HG03095 (cell line): ENCODE data around the gene CX3CL1.
A peak's percentile ranks its signal among the peaks of the same experiment; 100 is the strongest.
"Not testable (repeated sequence)": the region's sequence is repeated elsewhere in the genome, so short reads cannot be mapped to it uniquely, and the experiment has no call there.

Experiments used
- ATAC-seq: cut with Tn5 transposase; IDR thresholded peaks from one replicate; pipeline ENCODE4 v1.9.1; 2021; ENCODE audit warnings: moderate library complexity; ENCODE audit not compliant: unreplicated experiment

CX3CL1 gene

DNA sequence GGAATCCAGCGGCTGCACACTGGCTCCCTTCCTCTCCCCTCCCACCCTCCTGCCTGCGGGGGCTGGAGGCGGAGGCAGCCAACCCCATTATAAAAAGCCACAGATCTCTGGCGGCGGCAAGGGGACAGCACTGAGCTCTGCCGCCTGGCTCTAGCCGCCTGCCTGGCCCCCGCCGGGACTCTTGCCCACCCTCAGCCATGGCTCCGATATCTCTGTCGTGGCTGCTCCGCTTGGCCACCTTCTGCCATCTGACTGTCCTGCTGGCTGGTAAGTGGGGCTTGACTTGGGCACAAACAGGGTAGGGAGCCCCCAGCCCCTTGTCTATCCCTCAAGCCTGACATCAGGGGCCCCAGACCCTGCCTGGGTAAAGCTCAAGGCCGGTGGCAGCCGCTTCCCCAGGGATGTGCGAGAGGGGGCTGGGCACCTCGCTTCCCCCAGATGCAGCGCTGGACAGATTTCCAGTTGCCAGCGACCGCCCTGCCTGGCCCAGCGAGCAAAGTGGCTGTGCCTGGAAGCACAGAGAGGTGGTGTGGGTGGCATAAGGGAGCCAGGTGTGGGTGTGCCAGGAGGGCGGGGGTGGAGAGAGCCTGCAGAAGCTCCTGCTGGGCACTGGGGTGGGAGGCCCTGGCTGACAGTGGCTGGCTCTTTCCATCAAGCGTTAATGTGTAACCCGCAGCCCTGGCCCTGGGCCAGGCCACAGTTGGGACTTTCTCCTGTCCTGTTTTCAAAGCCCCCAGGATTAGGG, at the start of gene CX3CL1:
CX3CL1 (plus strand) TSS at position 119 of the 745 bp plus-strand sequence; CDS start at position 198, 79 bp downstream.
- no peak for ATAC-seq

DNA sequence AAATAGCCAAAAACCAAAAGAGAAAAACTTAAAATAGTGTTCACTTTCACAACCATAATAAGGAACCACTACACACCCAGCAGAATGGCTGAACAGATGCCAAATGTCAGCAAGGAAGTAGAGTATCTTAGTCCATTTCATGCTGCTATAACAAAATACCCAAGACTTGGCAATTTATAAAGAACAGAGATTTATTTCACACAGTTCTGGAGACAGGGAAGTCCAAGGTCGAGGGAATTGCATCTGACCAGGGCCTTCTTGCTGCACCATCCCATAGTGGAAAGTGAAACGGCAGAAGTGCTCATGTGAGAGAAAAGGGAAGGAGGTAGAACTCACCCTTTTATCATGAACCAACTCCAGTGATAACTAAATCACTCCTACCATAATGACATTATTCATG, 47.5 kb upstream of the CX3CL1 start:
- no peak for ATAC-seq

- ATAC-seq, result no peak
Measured at GRCh38 chr16:57325458-57325857, 46.8 kb upstream of the CX3CL1 start.

- no peak for ATAC-seq
Measured at GRCh38 chr16:57329718-57330327, 42.5 kb upstream of the CX3CL1 start.

GRCh38 chr16:57331355-57331754, 40.9 kb upstream of the CX3CL1 start:
- no peak for ATAC-seq

DNA sequence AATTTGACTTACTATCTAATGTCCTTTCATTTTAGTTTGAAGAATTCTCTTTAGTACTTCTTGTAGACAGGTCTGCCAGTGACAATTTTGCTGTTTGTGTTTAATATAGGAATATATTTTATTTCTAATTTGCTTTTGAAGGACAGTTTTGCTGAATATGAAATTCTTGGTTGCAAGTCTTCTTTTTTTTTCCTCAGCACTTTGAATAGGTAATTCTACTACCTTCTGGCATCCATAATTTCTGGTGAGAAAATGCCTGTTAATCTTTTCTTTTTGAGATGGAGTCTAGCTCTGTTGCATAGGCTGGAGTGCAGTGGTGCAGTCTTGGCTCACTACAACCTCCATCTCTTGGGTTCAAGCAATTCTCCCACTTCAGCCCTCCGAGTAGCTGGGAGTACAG, 38.9 kb upstream of the CX3CL1 start:
- no peak for ATAC-seq

- ATAC-seq, result no peak
Measured at GRCh38 chr16:57335366-57335765, 36.9 kb upstream of the CX3CL1 start.

DNA sequence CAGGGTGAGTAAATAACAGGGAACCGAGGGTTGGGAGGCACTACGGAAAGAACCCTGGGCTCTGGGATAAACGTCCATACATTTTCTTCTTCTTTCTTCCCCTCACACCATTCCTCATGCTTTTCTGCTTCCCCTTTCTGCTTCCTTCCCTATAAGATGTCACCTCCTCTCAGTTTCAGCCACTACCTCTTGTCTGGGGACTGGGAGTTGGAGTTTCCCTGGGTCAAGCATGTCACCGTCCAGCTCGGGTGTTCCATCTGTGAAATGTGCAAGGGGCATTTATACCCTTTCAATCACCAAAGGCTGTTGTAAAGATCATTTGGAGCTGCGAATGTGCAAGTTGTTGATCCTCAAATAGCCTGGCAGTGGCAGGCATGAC, 31.2 kb upstream of the CX3CL1 start:
- no peak for ATAC-seq

GRCh38 chr16:57341441-57342303, 30.6 kb upstream of the CX3CL1 start:
- ATAC-seq, result no peak

DNA sequence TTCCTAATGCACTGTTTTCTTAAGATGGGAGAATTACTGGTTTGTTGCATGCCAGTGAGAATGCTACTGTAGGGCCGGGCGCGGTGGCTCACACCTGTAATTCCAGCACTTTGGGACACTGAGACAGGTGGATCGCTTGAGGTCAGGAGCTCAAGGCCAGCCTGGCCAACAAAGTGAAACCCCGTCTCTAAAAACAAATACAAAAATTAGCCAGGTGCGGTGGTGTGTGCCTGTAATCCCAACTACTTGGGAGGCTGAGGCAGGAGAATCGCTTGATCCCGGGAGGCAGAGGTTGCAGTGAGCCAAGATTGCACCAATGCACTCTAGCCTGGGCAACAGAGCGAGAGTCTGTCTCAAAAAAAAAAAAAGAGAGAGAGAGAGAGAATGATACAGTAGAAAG, 29.7 kb upstream of the CX3CL1 start:
- ATAC-seq, result not testable (repeated sequence)

GRCh38 chr16:57343221-57343620, 29.1 kb upstream of the CX3CL1 start:
- ATAC-seq, result no peak

DNA sequence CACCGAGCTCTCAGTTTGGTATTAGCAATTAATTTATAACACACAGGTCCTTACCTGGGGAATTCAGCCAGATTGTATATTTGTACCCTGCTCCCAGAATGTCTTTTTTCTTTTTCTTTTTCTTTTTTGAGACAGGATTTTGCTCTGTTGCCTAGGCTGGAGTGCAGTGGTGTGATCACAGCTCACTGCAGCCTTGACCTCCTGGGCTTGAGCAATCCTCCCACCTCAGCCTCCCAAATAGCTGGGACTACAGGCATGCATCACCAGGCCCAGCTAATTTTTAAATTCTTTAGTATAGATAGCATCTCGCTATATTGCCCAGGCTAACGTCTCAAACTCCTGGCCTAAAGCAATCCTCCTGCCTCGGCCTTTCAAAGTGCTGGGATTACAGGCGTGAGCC, 28.2 kb upstream of the CX3CL1 start:
- ATAC-seq, result not testable (repeated sequence)

DNA sequence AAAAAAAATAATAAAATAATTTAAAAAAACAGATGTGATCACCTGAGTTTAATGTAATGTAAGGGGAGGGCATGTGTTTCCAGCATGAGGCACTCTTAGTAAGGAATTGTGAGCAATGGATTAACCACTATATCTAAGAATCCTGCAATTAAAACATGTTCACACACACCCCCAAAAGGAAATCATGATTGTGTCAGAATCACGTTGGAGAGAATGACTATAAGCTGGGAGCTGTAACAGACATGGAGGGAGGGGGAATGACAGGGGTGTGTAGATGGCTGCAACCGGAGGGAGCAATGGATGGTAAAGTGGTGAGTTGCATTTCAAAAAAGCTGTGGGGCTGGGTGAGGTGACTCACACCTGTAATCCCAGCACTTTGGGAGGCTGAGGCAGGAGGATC, 27.3 kb upstream of the CX3CL1 start:
- ATAC-seq, result no peak

- no peak for ATAC-seq
Measured at GRCh38 chr16:57345666-57346204, 26.6 kb upstream of the CX3CL1 start.

DNA sequence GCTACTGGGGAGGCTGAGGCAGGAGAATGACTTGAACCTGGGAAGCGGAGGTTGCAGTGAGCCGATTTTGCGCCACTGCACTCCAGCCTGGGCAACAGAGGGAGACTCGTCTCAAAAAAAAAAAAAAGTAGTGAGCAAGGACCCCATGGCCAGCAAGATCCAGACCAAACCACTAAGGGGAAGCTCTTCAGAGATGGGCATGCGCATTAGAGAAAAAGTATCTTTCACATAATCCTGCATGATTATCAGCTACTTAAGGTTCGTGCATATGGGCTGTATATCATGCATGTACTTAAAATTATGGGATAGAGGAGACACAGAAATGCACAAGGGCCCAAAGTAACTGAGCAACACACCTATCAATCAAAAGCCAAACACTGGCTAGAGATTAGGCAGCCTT, 24.4 kb upstream of the CX3CL1 start:
- ATAC-seq, result no peak

DNA sequence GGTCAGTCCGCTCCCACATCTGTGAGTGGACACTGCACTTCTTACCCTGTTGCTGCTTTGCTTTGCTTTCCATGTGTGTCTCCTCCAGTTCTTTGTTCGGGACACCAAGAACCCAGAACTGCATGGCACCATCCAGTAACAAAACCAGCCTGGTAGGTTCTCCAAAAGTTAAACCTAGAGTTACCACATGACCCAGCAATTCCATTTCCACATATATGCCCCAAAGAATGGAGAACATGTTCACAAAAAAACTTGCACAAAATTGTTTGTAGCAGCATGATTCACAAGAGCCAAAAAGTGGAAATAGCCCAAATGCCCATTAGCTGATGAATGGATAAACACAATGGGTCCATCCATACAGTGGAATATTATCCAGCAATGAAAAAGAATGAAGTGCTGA, 24.0 kb upstream of the CX3CL1 start:
- no peak for ATAC-seq

GRCh38 chr16:57349212-57350031, 22.9 kb upstream of the CX3CL1 start:
- ATAC-seq, result peak; percentile 86

- no peak for ATAC-seq
Measured at GRCh38 chr16:57352636-57353047, 19.6 kb upstream of the CX3CL1 start.

DNA sequence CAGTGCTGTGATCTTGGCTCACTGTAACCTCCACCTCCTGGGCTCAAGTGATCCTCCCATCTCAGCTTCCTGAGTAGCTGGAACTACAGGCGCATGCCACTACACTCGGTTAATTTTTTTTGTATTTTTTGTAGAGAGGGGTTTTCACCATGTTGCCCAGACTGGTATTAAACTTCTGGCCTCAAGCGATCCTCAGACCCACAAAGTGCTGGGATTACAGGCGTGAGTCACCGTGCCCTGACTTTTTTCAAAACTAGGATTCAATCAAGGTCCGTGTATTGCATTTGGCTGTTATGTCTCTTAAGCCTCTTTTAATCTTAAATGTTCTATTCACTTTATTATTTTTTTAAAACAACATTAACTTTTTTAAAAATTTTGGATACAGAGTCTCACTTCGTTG, 18.0 kb upstream of the CX3CL1 start:
- ATAC-seq, result no peak

GRCh38 chr16:57355898-57356414, 16.3 kb upstream of the CX3CL1 start:
- ATAC-seq, result no peak
